ENCODE data around the gene EIF4E. TPM values are rescaled to one million over a fixed set of nuclear protein-coding genes. Genes with fewer than 3 reads are reported as not detected.
A peak's percentile ranks its signal among the peaks of the same experiment; 100 is the strongest.
"Not testable (repeated sequence)": the region's sequence is repeated elsewhere in the genome, so short reads cannot be mapped to it uniquely, and the experiment has no call there.

EIF4E gene
- total RNA-seq, 1 experiment from 2014 or later, result 135 TPM

DNA sequence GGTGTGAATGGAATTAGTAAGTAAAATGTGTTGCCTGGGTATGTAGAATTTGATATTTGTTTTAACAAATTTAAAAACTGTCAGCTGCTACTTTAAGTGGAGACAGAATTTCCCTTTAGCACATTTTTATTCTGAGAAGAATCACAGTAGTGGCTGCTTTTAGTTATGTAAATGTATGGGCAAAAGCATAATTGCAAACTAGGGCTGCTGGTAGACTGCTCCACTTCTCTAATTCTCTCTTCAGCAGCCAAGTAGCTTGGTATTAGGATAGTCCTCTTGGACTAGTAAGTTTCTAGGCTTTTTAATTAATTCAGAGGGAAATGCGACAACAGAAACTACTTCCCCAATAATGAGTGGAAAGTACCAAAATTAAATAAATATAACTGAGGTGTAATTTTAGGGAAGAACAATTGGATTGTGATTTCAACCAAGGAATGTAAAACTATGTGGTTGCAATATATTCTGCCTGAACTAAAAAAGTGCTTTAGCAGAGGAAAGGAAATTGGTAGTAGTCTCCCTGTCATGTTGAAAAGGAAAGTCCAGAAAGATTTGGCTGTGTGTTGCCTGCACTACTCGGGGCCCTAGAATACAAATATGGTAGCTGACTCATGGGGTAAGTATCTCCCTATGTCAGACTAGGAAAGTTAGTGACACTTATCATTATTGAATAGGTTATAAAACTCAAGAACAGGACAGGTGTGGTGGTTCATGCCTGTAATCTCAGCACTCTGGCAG, 9.2 kb upstream of the EIF4E start:
- in situ Hi-C loops (cut with HindIII; ENCODE audit: low pct_unique_long_range_greater_than_20kb, low sequenced_read_pairs), result no loop called here
- no peak for DNase-seq (ENCODE audit: low read depth, low spot score)

- no peak for DNase-seq (ENCODE audit: low read depth, low spot score)
- in situ Hi-C loops (cut with HindIII; ENCODE audit: low pct_unique_long_range_greater_than_20kb, low sequenced_read_pairs), result no loop called here
These were observed 6.7 kb upstream of the EIF4E start for GRCh38 chr4:98935633-98936032.

DNA sequence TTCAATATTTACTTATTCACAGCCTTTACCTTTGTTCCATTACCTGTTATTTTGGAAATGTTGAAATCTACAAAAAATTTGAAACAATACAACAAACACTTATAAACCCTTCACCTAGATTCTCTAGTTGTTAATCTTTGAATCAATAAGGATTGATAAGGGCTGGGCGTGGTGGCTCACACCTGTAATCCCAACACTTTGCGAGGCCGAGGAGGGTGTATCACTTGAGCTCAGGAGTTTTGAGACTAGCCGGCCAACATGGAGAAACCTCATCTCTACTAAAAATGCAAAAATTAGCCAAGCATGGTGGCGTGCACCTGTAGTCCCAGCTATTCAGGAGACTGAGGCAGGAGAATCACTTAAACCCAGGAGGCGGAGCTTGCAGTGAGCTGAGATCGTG, 5.9 kb upstream of the EIF4E start:
- in situ Hi-C loops (cut with HindIII; ENCODE audit: low pct_unique_long_range_greater_than_20kb, low sequenced_read_pairs); DNase-seq (ENCODE audit: low read depth, low spot score): not testable (repeated sequence)

- in situ Hi-C loops (cut with HindIII; ENCODE audit: low pct_unique_long_range_greater_than_20kb, low sequenced_read_pairs), result no loop called here
These were observed 3.6 kb upstream of the EIF4E start for GRCh38 chr4:98932539-98932938.

GRCh38 chr4:98930311-98930865, 1.5 kb upstream of the EIF4E start:
- DNase-seq (ENCODE audit: low read depth, low spot score), result no peak

More at GRCh38 chr4:98932539-98932938, 3.6 kb upstream of the EIF4E start:
- no peak for DNase-seq (ENCODE audit: low read depth, low spot score)

GRCh38 chr4:98929341-98930267, 671 bp upstream of the EIF4E start:
- in situ Hi-C loops (cut with HindIII; ENCODE audit: low pct_unique_long_range_greater_than_20kb, low sequenced_read_pairs), result no loop called here
- DNase-seq (ENCODE audit: low read depth, low spot score), result peak; percentile 59

More at GRCh38 chr4:98930311-98930865, 1.5 kb upstream of the EIF4E start:
- in situ Hi-C loops (cut with HindIII; ENCODE audit: low pct_unique_long_range_greater_than_20kb, low sequenced_read_pairs), result no loop called here

GRCh38 chr4:98928131-98928504, 815 bp downstream of the EIF4E start:
- peak; percentile 83 for DNase-seq (ENCODE audit: low read depth, low spot score)
- in situ Hi-C loops (cut with HindIII; ENCODE audit: low pct_unique_long_range_greater_than_20kb, low sequenced_read_pairs), result no loop called here

DNA sequence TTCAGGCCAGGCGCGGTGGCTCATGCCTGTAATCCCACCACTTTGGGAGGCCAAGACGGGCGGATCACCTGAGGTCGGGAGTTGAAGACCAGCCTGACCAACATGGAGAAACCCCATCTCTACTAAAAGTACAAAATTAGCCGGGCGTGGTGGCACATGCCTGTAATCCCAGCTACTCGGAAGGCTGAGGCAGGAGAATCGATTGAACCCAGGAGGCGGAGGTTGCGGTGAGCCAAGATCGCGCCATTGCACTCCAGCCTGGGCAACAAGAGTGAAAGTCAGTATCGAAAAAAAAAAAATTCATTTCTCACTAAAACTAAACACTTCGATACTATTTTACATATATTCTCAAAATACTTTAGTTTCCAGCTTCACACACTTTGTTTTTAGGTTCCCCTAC, 2.7 kb downstream of the EIF4E start:
- in situ Hi-C loops (cut with HindIII; ENCODE audit: low pct_unique_long_range_greater_than_20kb, low sequenced_read_pairs); DNase-seq (ENCODE audit: low read depth, low spot score): not testable (repeated sequence)

DNA sequence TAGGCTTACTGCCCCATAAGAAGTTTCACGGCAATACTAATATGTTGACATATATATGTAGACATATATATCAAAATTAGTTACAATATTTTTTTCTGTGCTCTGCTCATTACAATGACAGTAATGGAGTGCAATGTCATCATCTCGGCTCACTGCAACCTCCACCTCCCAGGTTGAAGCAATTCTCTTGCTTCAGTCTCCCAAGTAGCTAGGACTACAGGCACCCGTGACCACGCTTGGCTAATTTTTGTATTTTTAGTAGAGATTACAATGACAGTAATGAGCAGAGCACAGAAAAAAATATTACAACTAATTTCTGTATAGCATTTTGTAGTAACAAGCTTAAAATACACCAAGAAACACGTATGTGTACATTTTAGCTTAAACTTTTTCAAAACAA, 7.6 kb downstream of the EIF4E start:
- in situ Hi-C loops (cut with HindIII; ENCODE audit: low pct_unique_long_range_greater_than_20kb, low sequenced_read_pairs), result no loop called here
- DNase-seq (ENCODE audit: low read depth, low spot score), result no peak

- in situ Hi-C loops (cut with HindIII; ENCODE audit: low pct_unique_long_range_greater_than_20kb, low sequenced_read_pairs), result no loop called here
- DNase-seq (ENCODE audit: low read depth, low spot score), result no peak
These were observed 8.9 kb downstream of the EIF4E start for GRCh38 chr4:98919996-98920395.

DNA sequence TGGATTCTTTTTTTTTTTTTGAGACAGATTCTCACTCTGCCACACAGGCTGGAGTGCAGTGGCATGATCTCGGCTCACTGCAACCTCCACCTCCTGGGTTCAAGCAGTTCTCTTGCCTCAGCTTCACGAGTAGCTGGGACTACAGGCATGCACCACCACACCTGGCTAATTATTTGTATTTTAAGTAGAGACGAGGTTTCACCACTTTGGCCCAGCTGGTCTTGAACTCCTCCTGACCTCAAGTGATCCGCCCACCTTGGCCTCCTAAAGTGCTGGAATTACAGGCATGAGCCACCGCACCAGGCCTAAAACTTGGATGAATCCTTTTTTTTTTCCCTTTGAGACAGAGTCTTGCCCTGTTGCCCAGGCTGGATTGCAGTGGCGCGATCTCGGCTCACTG, 18.2 kb downstream of the EIF4E start:
- DNase-seq (ENCODE audit: low read depth, low spot score); in situ Hi-C loops (cut with HindIII; ENCODE audit: low pct_unique_long_range_greater_than_20kb, low sequenced_read_pairs): not testable (repeated sequence)

DNA sequence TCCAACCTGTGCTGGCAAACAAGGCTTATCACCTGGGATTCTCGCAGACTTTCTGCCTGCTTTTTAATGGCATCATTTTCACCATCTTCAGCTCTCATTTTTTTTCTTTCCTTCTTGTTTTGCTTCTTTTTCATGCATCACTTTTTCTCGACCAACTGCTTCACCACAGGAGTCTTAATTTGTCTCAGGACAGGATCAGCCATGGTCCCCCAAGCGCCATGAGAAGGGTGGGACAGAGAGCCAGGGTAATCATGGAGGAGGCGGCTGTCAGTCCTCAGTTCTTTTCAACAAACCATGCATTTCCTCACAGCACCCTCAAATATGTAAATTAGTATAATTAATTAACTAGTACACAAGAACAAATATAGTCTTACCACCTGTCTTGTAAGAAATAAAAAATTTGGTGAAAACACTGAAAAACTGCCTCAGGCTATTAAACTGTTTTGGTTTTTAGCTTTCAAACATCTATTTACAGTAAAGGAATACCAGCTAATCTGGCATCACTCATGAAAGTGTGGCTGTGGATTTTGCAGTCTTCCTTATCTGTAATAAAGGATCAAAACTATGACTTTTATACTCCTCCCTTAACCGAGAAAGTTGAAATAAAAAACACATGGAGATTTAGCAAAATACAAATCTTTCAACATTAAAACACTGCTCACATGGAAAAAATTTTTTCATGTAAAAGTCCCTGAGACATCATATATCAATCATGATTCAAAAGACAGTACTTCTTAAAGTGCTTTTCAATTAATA, 19.1 kb downstream of the EIF4E start:
- in situ Hi-C loops (cut with HindIII; ENCODE audit: low pct_unique_long_range_greater_than_20kb, low sequenced_read_pairs), result no loop called here
- DNase-seq (ENCODE audit: low read depth, low spot score), result no peak

- in situ Hi-C loops (cut with HindIII; ENCODE audit: low pct_unique_long_range_greater_than_20kb, low sequenced_read_pairs), result no loop called here
- no peak for DNase-seq (ENCODE audit: low read depth, low spot score)
These were observed 20.1 kb downstream of the EIF4E start for GRCh38 chr4:98908703-98909262.

DNA sequence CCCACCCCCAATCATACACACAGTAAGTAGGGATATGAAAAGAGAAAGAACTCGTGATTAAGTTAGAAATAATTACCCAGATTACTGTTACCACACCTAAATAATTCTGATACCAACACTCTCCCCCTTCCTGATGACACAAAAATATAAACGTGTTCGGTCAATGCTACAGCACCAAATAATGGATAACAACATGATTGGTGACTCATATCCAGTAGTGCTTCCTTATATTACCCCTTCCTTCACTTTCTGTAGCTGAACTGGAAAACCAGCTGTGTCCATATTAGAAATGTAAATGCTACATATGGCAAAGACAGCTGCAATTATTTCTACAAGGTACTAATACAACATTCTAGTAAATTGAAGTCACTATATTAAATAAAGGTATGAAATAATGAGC, 20.8 kb downstream of the EIF4E start:
- in situ Hi-C loops (cut with HindIII; ENCODE audit: low pct_unique_long_range_greater_than_20kb, low sequenced_read_pairs), result no loop called here

GRCh38 chr4:98905839-98906238, 23.1 kb downstream of the EIF4E start:
- DNase-seq (ENCODE audit: low read depth, low spot score), result no peak
- in situ Hi-C loops (cut with HindIII; ENCODE audit: low pct_unique_long_range_greater_than_20kb, low sequenced_read_pairs), result no loop called here

More for the DNA sequence above, 20.8 kb downstream of the EIF4E start:
- DNase-seq (ENCODE audit: low read depth, low spot score), result no peak

- DNase-seq (ENCODE audit: low read depth, low spot score), result no peak
- in situ Hi-C loops (cut with HindIII; ENCODE audit: low pct_unique_long_range_greater_than_20kb, low sequenced_read_pairs), result no loop called here
These were observed 23.6 kb downstream of the EIF4E start for GRCh38 chr4:98905297-98905696.

DNA sequence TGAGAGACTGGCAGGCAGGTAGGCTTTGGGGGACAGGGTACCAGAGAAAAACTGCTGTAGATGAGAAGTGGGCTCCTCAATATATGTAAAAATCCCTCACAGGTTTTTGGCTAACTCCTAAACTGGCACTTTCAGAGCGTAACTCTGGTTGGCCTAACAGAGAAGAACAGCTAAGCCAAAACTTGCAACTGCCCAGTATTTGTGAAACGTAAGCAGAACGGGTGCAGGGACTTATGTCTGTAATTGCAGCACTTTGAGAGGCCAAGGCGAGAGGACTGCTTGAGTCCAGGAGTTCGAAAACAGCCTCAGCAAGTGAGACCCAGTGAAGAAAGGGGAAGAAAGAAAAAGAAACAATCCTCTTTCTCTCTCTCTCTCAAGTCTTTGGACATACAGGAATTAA, 25.0 kb downstream of the EIF4E start:
- no peak for DNase-seq (ENCODE audit: low read depth, low spot score)
- in situ Hi-C loops (cut with HindIII; ENCODE audit: low pct_unique_long_range_greater_than_20kb, low sequenced_read_pairs), result no loop called here
